NCI-H128 (cell line): Measurements from ENCODE around the gene IL4I1.

Source experiments
- DNase-seq: peaks from one replicate; lab custom pipeline; 2025; ENCODE audit not compliant: unreplicated experiment; lab: John Stamatoyannopoulos, UW

IL4I1 gene

GRCh38 chr19:49866933-49867782 lies 29.5 kb downstream of the IL4I1 start, which contains the start of gene PNKP:
PNKP (minus strand) TSS chr19:49867576; CDS start chr19:49867204, 372 bp downstream.
- peak; percentile 88 for DNase-seq

GRCh38 chr19:49864890-49865289 lies 31.8 kb downstream of the IL4I1 start:
- no peak for DNase-seq

- DNase-seq = no peak
Observed at GRCh38 chr19:49863935-49864320, 32.8 kb downstream of the IL4I1 start.

- DNase-seq = no peak
Observed at GRCh38 chr19:49863254-49863934, 33.3 kb downstream of the IL4I1 start.

- DNase-seq = no peak
Observed at GRCh38 chr19:49862391-49863253, 34.1 kb downstream of the IL4I1 start.

GRCh38 chr19:49861541-49862378 lies 34.9 kb downstream of the IL4I1 start:
- no peak for DNase-seq

- no peak for DNase-seq
Observed at GRCh38 chr19:49861107-49861506, 35.6 kb downstream of the IL4I1 start.

- DNase-seq = no peak
Observed at GRCh38 chr19:49860336-49861102, 36.2 kb downstream of the IL4I1 start.

GRCh38 chr19:49859682-49860335 lies 36.9 kb downstream of the IL4I1 start:
- DNase-seq = no peak

- no peak for DNase-seq
Observed at GRCh38 chr19:49858088-49858985, 38.4 kb downstream of the IL4I1 start.

- no peak for DNase-seq
Observed at GRCh38 chr19:49857838-49858087, 38.9 kb downstream of the IL4I1 start.

GRCh38 chr19:49857061-49857837 lies 39.4 kb downstream of the IL4I1 start:
- no peak for DNase-seq

- no peak for DNase-seq
Observed at GRCh38 chr19:49856574-49857021, 40.1 kb downstream of the IL4I1 start.

GRCh38 chr19:49855676-49856573 lies 40.8 kb downstream of the IL4I1 start:
- no peak for DNase-seq

- no peak for DNase-seq
Observed at GRCh38 chr19:49855277-49855675, 41.4 kb downstream of the IL4I1 start.

- DNase-seq = no peak
Observed at GRCh38 chr19:49854378-49855263, 42.1 kb downstream of the IL4I1 start.
